ENCODE data around the gene DUSP1. TPM values are rescaled to one million over a fixed set of nuclear protein-coding genes. Genes with fewer than 3 reads are reported as not detected.
A peak's percentile ranks its signal among the peaks of the same experiment; 100 is the strongest.
"Not testable (repeated sequence)": the region's sequence is repeated elsewhere in the genome, so short reads cannot be mapped to it uniquely, and the experiment has no call there.

DUSP1 gene
- total and polyA plus RNA-seq, 2 experiments from 2014 or later, result 32.2 to 49.4 TPM

DNA sequence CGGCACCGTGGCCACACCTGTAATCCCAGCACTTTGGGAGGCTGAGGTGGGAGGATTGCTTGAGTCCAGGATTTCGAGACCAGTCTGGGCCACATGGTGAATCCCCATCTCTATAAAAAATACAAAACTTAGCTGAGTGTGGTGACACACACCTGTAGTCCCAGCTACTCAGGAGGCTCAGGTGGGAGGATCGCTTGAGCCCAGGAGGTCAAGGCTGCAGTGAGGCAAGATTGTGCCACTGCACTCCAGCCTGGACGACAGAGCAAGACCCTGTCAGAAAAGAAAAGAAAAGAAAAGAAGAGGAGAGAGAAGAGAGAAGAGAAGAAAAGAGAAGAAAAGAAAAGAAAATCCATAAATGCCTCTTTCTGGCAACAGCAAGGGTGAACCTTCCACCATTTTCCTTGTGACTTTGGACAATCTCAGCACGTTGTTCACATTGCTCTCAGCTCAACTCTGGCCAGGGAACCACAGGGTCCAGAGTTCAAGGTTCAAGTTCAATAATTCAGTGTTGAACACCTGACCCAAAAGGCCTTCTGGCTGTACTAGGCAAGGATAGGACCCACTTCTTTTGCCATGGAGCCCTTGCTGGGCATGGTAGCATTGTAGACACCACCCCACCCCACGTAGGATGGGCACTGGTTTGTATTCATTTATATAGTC is 14.6 kb upstream of the DUSP1 start:
- no peak for DNase-seq (ENCODE audit: low read depth in 1 of 2, low spot score in 1 of 2)
- Histone ChIP-seq H3K36me3 (no peaks in the 10 kb centered on the region), H3K27me3 (no peaks in the 10 kb centered on the region), H3K4me3 (no peak overlapping the region), H3K27ac (no peak overlapping the region), H3K4me1 (ENCODE audit: low read depth) (peaks cover 17% of the 10 kb centered on the region), H3K9me3 (ENCODE audit: low read depth) (no peaks in the 10 kb centered on the region)
- TF ChIP-seq, protein P1, sequence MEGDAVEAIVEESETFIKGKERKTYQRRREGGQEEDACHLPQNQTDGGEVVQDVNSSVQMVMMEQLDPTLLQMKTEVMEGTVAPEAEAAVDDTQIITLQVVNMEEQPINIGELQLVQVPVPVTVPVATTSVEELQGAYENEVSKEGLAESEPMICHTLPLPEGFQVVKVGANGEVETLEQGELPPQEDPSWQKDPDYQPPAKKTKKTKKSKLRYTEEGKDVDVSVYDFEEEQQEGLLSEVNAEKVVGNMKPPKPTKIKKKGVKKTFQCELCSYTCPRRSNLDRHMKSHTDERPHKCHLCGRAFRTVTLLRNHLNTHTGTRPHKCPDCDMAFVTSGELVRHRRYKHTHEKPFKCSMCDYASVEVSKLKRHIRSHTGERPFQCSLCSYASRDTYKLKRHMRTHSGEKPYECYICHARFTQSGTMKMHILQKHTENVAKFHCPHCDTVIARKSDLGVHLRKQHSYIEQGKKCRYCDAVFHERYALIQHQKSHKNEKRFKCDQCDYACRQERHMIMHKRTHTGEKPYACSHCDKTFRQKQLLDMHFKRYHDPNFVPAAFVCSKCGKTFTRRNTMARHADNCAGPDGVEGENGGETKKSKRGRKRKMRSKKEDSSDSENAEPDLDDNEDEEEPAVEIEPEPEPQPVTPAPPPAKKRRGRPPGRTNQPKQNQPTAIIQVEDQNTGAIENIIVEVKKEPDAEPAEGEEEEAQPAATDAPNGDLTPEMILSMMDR (IDR thresholded peaks at IDR 0.05; ENCODE audit: low read depth, low read length), result no peak

DNA sequence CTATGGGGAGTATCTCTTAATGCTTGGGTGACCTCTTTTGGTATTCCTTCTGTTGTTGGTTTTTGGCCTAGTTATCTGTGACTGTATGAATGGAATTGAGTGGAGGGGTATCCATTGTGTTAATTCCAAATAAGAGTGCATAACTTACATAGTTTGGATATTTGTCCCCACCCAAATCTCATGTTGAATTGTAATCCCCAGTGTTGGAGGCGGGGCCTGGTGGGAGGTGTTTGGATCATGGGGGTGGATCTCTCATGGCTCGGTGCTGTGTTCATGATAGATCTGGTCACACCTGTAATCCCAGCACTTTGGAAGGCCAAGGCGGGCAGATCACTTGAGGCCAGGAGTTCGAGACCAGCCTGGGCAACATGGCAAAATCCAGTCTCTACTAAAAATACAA is 13.2 kb upstream of the DUSP1 start:
- H3K27ac ChIP-seq; H3K4me1 ChIP-seq (ENCODE audit: low read depth); H3K4me3 ChIP-seq; DNase-seq (ENCODE audit: low read depth in 1 of 2, low spot score in 1 of 2); H3K36me3 ChIP-seq; H3K9me3 ChIP-seq (ENCODE audit: low read depth); H3K27me3 ChIP-seq: not testable (repeated sequence)

DNA sequence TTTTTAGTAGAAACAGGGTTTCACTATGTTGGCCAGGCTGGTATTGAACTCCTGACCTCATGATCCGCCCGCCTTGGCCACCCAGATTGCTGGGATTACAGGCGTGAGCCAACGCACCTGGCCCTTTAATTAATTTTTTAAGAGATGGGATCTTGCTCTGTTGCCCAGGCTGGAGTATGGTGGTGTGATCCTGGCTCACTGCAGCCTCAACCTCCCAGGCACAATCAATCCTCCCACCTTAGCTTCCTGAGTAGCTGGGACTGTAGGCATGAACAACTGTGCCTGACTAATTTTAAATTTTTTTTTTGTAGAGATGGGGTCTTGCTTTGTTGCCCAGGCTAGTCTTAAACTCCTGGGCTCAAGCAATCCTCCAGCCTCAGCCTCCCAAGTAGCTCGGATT is 12.3 kb upstream of the DUSP1 start:
- H3K27me3 ChIP-seq; H3K36me3 ChIP-seq; DNase-seq (ENCODE audit: low read depth in 1 of 2, low spot score in 1 of 2); H3K4me3 ChIP-seq; H3K4me1 ChIP-seq (ENCODE audit: low read depth); H3K27ac ChIP-seq; H3K9me3 ChIP-seq (ENCODE audit: low read depth): not testable (repeated sequence)

- TF ChIP-seq, protein P1 (IDR thresholded peaks at IDR 0.05; ENCODE audit: low read depth, low read length), result no peak
- DNase-seq (ENCODE audit: low read depth in 1 of 2, low spot score in 1 of 2), result peak in 1 of 2 donors; percentile 36
- H3K4me1 ChIP-seq (ENCODE audit: low read depth), result no peaks in the 10 kb centered on the region
- H3K27me3 ChIP-seq, result no peaks in the 10 kb centered on the region
- H3K9me3 ChIP-seq (ENCODE audit: low read depth), result no peaks in the 10 kb centered on the region
- H3K27ac ChIP-seq, result no peak overlapping the region
- no peak overlapping the region for H3K4me3 ChIP-seq
- H3K36me3 ChIP-seq, result no peaks in the 10 kb centered on the region
Measured at GRCh38 chr5:172782169-172783039, 11.4 kb upstream of the DUSP1 start.

DNA sequence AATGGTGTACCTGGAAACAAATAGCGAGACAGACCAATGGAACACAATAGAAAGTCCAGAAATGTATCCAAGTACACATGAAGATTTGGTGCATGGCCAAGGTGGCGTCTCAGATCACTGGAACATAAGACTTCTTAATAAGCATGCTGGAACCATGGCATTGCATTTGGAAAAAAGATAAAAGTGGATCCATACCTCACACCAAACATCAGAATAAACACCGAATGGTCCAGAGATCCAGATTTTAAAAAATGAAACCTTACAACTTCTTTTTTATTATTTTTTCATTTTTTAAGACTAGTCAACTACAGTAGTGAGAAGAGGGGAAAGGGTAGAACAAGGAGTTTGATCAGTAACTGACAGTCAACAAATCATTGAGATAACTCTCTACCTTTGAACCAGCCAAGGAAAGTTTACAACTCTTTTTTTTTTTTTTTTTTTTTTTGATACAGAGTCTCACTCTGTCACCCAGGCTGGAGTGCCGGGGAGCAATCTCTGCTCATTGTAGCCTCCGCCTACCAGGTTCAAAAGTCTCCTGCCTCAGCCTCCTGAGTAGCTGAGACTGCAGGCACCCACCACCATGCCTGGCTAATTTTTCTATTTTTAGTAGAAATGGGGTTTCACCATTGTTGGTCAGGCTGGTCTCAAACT is 8.8 kb upstream of the DUSP1 start:
- H3K9me3 ChIP-seq (ENCODE audit: low read depth), result no peaks in the 10 kb centered on the region
- no peaks in the 10 kb centered on the region for H3K27me3 ChIP-seq
- TF ChIP-seq, protein P1 (IDR thresholded peaks at IDR 0.05; ENCODE audit: low read depth, low read length), result no peak
- no peaks in the 10 kb centered on the region for H3K4me1 ChIP-seq (ENCODE audit: low read depth)
- no peak overlapping the region for H3K4me3 ChIP-seq
- DNase-seq (ENCODE audit: low read depth in 1 of 2, low spot score in 1 of 2), result no peak
- H3K36me3 ChIP-seq, result no peaks in the 10 kb centered on the region
- no peak overlapping the region for H3K27ac ChIP-seq

- no peaks in the 10 kb centered on the region for H3K9me3 ChIP-seq (ENCODE audit: low read depth)
- DNase-seq (ENCODE audit: low read depth in 1 of 2, low spot score in 1 of 2), result peak in 1 of 2 donors; percentile 76
- no peak overlapping the region for H3K4me3 ChIP-seq
- TF ChIP-seq, protein P1 (IDR thresholded peaks at IDR 0.05; ENCODE audit: low read depth, low read length), result no peak
- no peak overlapping the region for H3K27ac ChIP-seq
- no peaks in the 10 kb centered on the region for H3K27me3 ChIP-seq
- H3K36me3 ChIP-seq, result no peaks in the 10 kb centered on the region
- no peaks in the 10 kb centered on the region for H3K4me1 ChIP-seq (ENCODE audit: low read depth)
Measured at GRCh38 chr5:172777881-172778814, 7.2 kb upstream of the DUSP1 start.

Measured in cardiac muscle cell (in vitro differentiated cells and primary cell).